ENCODE results near the gene PLEKHM2. TPM values are rescaled to one million over a fixed set of nuclear protein-coding genes. Genes with fewer than 3 reads are reported as not detected.

PLEKHM2 gene
- total and polyA plus RNA-seq, 9 donors, result 22.1 to 81.8 (median 50.1) TPM

GRCh38 chr1:15727424-15727823 lies 43.3 kb downstream of the PLEKHM2 start:
- DNase-seq, result no peak
- Histone ChIP-seq H3K27ac (no peak overlapping the region), H3K36me3 (peaks cover 2% of the 10 kb centered on the region), H3K9me3 (no peaks in the 10 kb centered on the region), H3K4me1 (ENCODE audit: insufficient read depth) (no peaks in the 10 kb centered on the region), H3K4me3 (no peak overlapping the region), H3K27me3 (no peaks in the 10 kb centered on the region)
- intact Hi-C loops (cut with DNase I), result no loop called here
- TF ChIP-seq POLR2A (IDR thresholded peaks at IDR 0.05), result no peak
- TF ChIP-seq, protein P1, sequence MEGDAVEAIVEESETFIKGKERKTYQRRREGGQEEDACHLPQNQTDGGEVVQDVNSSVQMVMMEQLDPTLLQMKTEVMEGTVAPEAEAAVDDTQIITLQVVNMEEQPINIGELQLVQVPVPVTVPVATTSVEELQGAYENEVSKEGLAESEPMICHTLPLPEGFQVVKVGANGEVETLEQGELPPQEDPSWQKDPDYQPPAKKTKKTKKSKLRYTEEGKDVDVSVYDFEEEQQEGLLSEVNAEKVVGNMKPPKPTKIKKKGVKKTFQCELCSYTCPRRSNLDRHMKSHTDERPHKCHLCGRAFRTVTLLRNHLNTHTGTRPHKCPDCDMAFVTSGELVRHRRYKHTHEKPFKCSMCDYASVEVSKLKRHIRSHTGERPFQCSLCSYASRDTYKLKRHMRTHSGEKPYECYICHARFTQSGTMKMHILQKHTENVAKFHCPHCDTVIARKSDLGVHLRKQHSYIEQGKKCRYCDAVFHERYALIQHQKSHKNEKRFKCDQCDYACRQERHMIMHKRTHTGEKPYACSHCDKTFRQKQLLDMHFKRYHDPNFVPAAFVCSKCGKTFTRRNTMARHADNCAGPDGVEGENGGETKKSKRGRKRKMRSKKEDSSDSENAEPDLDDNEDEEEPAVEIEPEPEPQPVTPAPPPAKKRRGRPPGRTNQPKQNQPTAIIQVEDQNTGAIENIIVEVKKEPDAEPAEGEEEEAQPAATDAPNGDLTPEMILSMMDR (IDR thresholded peaks at IDR 0.05), result no peak
- no peak for TF ChIP-seq EP300 (IDR thresholded peaks at IDR 0.05)
- WGBS, 3 donors, result 70 to 81% (median 72%) methylated on average over 13 of the region's 13 CpGs

- DNase-seq, result no peak
- H3K4me3 ChIP-seq, result no peak overlapping the region
- no peaks in the 10 kb centered on the region for H3K27me3 ChIP-seq
- no peaks in the 10 kb centered on the region for H3K4me1 ChIP-seq (ENCODE audit: insufficient read depth)
- no peaks in the 10 kb centered on the region for H3K9me3 ChIP-seq
- TF ChIP-seq POLR2A (IDR thresholded peaks at IDR 0.05) (no peak), EP300 (IDR thresholded peaks at IDR 0.05) (no peak)
- TF ChIP-seq, protein P1 (IDR thresholded peaks at IDR 0.05), result no peak
- peaks cover under 1% of the 10 kb centered on the region for H3K36me3 ChIP-seq
- intact Hi-C loops (cut with DNase I), result no loop called here
- no peak overlapping the region for H3K27ac ChIP-seq
- 81 to 87% (median 86%) methylated on average over 23 of the region's 23 CpGs for WGBS, 3 donors
These were observed 43.9 kb downstream of the PLEKHM2 start for GRCh38 chr1:15727866-15728534.

GRCh38 chr1:15728937-15729657 lies 45.0 kb downstream of the PLEKHM2 start:
- Histone ChIP-seq H3K27ac (no peak overlapping the region), H3K4me3 (no peak overlapping the region), H3K9me3 (no peaks in the 10 kb centered on the region), H3K27me3 (no peaks in the 10 kb centered on the region), H3K36me3 (no peaks in the 10 kb centered on the region), H3K4me1 (ENCODE audit: insufficient read depth) (no peaks in the 10 kb centered on the region)
- DNase-seq, result no peak
- TF ChIP-seq, protein P1 (IDR thresholded peaks at IDR 0.05), result no peak
- TF ChIP-seq POLR2A (IDR thresholded peaks at IDR 0.05), result no peak
- TF ChIP-seq EP300 (IDR thresholded peaks at IDR 0.05), result no peak
- WGBS, 3 donors, result 73 to 88% (median 83%) methylated on average over 19 to 22 of the region's 22 CpGs
- intact Hi-C loops (cut with DNase I), result no loop called here

DNA sequence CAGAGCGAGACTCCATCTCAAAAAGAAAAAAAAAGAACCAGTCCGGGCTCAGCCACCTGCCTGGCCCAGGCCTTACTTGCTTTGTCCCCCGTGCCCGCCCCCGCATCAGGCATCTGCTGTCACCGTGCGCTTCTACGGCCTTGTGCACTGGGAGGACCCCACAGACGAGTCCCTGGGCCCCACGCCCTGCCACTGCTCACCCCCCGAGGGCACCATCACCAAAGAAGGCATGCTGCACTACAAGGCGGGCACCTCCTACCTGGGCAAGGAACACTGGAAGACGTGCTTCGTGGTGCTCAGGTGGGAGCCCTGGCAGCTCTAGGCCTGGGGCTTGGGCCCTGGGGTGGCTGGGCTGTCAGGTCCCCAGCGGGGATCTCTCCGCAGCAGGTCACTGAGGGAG lies 46.3 kb downstream of the PLEKHM2 start:
- Histone ChIP-seq H3K36me3 (no peaks in the 10 kb centered on the region), H3K27me3 (no peaks in the 10 kb centered on the region), H3K9me3 (no peaks in the 10 kb centered on the region), H3K4me3 (no peak overlapping the region), H3K27ac (no peak overlapping the region), H3K4me1 (ENCODE audit: insufficient read depth) (no peaks in the 10 kb centered on the region)
- no peak for DNase-seq
- WGBS, 3 donors, result 87 to 93% (median 89%) methylated on average over 15 to 16 of the region's 16 CpGs
- intact Hi-C loops (cut with DNase I), result loop anchor here in 3 of 4 donors (10.0 kb wide), 2 partner anchors 136 to 406 kb away; no protein-coding TSS in a partner anchor
- TF ChIP-seq EP300 (IDR thresholded peaks at IDR 0.05) (no peak), POLR2A (IDR thresholded peaks at IDR 0.05) (no peak)
- TF ChIP-seq, protein P1 (IDR thresholded peaks at IDR 0.05), result no peak

Measured in ovary (tissue), 9 donors.